ENCODE results near the gene RAI1. TPM values are rescaled to one million over a fixed set of nuclear protein-coding genes. Genes with fewer than 3 reads are reported as not detected.
"Not testable (repeated sequence)": the region's sequence is repeated elsewhere in the genome, so short reads cannot be mapped to it uniquely, and the experiment has no call there.

RAI1 gene
- total RNA-seq, 1 donor from 2014 or later = 25.1 TPM

GRCh38 chr17:17798573-17799255 is 117.5 kb downstream of the RAI1 start:
- no peak for DNase-seq (ENCODE audit: low read depth)

GRCh38 chr17:17800504-17801021 is 119.3 kb downstream of the RAI1 start:
- DNase-seq (ENCODE audit: low read depth) = no peak

GRCh38 chr17:17801800-17802481 is 120.7 kb downstream of the RAI1 start:
- no peak for DNase-seq (ENCODE audit: low read depth)

GRCh38 chr17:17804007-17804406 is 122.7 kb downstream of the RAI1 start:
- DNase-seq (ENCODE audit: low read depth) = no peak

GRCh38 chr17:17805575-17805974 is 124.3 kb downstream of the RAI1 start:
- DNase-seq (ENCODE audit: low read depth) = no peak

GRCh38 chr17:17806035-17806434 is 124.8 kb downstream of the RAI1 start:
- no peak for DNase-seq (ENCODE audit: low read depth)

- DNase-seq (ENCODE audit: low read depth) = no peak
Observed at GRCh38 chr17:17806611-17807274, 125.5 kb downstream of the RAI1 start.

- no peak for DNase-seq (ENCODE audit: low read depth)
Observed at GRCh38 chr17:17807440-17807839, 126.2 kb downstream of the RAI1 start.

GRCh38 chr17:17808200-17808599 is 126.9 kb downstream of the RAI1 start:
- not testable (repeated sequence) for DNase-seq (ENCODE audit: low read depth)

GRCh38 chr17:17808706-17809432 is 127.6 kb downstream of the RAI1 start:
- no peak for DNase-seq (ENCODE audit: low read depth)

- no peak for DNase-seq (ENCODE audit: low read depth)
Observed at GRCh38 chr17:17809531-17810083, 128.3 kb downstream of the RAI1 start.

GRCh38 chr17:17810084-17810894 is 129.0 kb downstream of the RAI1 start:
- no peak for DNase-seq (ENCODE audit: low read depth)

GRCh38 chr17:17810895-17811248 is 129.6 kb downstream of the RAI1 start:
- DNase-seq (ENCODE audit: low read depth) = no peak

- no peak for DNase-seq (ENCODE audit: low read depth)
Observed at GRCh38 chr17:17811381-17812210, 130.3 kb downstream of the RAI1 start.

- no peak for DNase-seq (ENCODE audit: low read depth)
Observed at GRCh38 chr17:17812211-17813054, 131.2 kb downstream of the RAI1 start.

GRCh38 chr17:17813055-17813724 is 131.9 kb downstream of the RAI1 start:
- DNase-seq (ENCODE audit: low read depth) = no peak

- no peak for DNase-seq (ENCODE audit: low read depth)
Observed at GRCh38 chr17:17813725-17814095, 132.5 kb downstream of the RAI1 start.

Measured in renal cortical epithelial cell (primary cell).